Thyroid gland (tissue), 4 donors: ENCODE measurements around the gene DDB1.

Experiments
- POLR2A ChIP-seq, 2 donors: fragments of 450-650 bp; IDR thresholded peaks; one replicate each; pipeline ENCODE4 v1.6.1; 2017; ENCODE audit warnings: antibody characterized with exemption in 2 of 2, mild to moderate bottlenecking in 2 of 2, moderate library complexity in 1 of 2
- TF ChIP-seq, protein P1 (sequence below), 6 experiments: fragments of 200-600 bp in 3 of 6; fragments of 450-650 bp in 3 of 6; sonication (generic) in 3 of 6; IDR thresholded peaks; one replicate each; pipeline ENCODE4 v1.5.1; 2016 to 2019; ENCODE audit warnings: antibody characterized with exemption in 6 of 6, mild to moderate bottlenecking in 2 of 6, inconsistent platforms in 1 of 6, moderate library complexity in 1 of 6

DNA sequence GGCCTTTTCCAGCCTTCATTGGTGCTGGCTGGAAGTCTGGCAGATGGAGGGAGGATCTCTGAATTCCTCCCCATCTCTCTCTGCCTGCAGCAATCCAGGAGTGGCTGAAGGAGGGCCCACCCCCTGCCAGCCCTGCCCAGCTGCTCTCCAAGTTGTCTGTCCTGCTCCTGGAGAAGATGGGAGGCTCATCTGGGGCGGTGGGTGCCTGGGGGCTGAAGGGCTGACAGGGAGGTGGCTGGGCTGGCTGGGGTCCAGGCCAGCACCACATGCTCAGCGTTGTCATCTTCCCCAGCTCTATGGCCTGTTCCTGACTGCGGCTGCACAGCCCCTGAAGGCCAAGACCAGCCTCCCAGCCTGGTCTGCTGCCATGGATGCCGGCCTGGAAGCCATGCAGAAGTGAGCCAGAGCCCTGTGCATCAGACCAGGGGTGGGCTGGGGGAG is 12.3 kb upstream of the DDB1 start:
- TF ChIP-seq, protein P1, sequence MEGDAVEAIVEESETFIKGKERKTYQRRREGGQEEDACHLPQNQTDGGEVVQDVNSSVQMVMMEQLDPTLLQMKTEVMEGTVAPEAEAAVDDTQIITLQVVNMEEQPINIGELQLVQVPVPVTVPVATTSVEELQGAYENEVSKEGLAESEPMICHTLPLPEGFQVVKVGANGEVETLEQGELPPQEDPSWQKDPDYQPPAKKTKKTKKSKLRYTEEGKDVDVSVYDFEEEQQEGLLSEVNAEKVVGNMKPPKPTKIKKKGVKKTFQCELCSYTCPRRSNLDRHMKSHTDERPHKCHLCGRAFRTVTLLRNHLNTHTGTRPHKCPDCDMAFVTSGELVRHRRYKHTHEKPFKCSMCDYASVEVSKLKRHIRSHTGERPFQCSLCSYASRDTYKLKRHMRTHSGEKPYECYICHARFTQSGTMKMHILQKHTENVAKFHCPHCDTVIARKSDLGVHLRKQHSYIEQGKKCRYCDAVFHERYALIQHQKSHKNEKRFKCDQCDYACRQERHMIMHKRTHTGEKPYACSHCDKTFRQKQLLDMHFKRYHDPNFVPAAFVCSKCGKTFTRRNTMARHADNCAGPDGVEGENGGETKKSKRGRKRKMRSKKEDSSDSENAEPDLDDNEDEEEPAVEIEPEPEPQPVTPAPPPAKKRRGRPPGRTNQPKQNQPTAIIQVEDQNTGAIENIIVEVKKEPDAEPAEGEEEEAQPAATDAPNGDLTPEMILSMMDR (IDR thresholded peaks at IDR 0.05), result no peak
- no peak for TF ChIP-seq POLR2A (IDR thresholded peaks at IDR 0.05)
